ENCODE data around the gene RASAL1.

Gene RASAL1

GRCh38 chr12:113165521-113166450 lies 30.2 kb upstream of the RASAL1 start:
- H3K9me3 ChIP-seq (ENCODE audit: control insufficient read depth, insufficient read depth, low read depth, low read length) = no peaks in the 10 kb centered on the region
- H3K27ac ChIP-seq (ENCODE audit: extremely low read depth, low read depth, low read length) = no peak overlapping the region
- no peaks in the 10 kb centered on the region; the same call in 1 of the 2 replicates for H3K4me1 ChIP-seq (ENCODE audit: control insufficient read depth, insufficient read depth, low read length)
- ChIA-PET CTCF (interaction anchor here (0.6 to 2.0 kb wide), 4 partner anchors 8 to 174 kb away, joined by 3 to 12 read pairs (median 5); no protein-coding TSS in a partner anchor), POLR2A (interaction anchor here (1.9 kb wide), 1 partner anchor 8 kb away, joined by 4 read pairs; no protein-coding TSS in a partner anchor)
- no peak for TF ChIP-seq ZNF629 (tag by site-specific recombination; IDR thresholded peaks at IDR 0.05)
- no peak for TF ChIP-seq ZNF148 (tag by site-specific recombination; IDR thresholded peaks at IDR 0.05; ENCODE audit: borderline replicate concordance)
- TF ChIP-seq ZNF645 (tag by site-specific recombination; IDR thresholded peaks at IDR 0.05) = no peak
- no peak for TF ChIP-seq ZNF670 (tag by site-specific recombination; IDR thresholded peaks at IDR 0.05; ENCODE audit: low read depth)
- no peak for TF ChIP-seq ZNF280D (tag by site-specific recombination; IDR thresholded peaks at IDR 0.05)
- no peak for TF ChIP-seq TCF7L2 (IDR thresholded peaks at IDR 0.05; ENCODE audit: borderline replicate concordance, low read depth, low read length)
- no peak for TF ChIP-seq KLF16 (tag by site-specific recombination; IDR thresholded peaks at IDR 0.05)
- TF ChIP-seq ZNF449 (tag by site-specific recombination; IDR thresholded peaks at IDR 0.05) = no peak
- no peak for TF ChIP-seq ZSCAN18 (tag by site-specific recombination; IDR thresholded peaks at IDR 0.05)
- peaks cover 22 to 85% of the 10 kb centered on the region in 2 experiments; a peak in 2 of 3 replicates for H3K36me3 ChIP-seq (ENCODE audit: control insufficient read depth in 2 of 2, insufficient read depth in 1 of 2, low read length in 2 of 2)
- no peak overlapping the region for H3K4me3 ChIP-seq (ENCODE audit: low read depth, low read length)

- peaks cover 11 to 88% of the 10 kb centered on the region in 2 experiments; a peak in 2 of 3 replicates for H3K36me3 ChIP-seq (ENCODE audit: control insufficient read depth in 2 of 2, insufficient read depth in 1 of 2, low read length in 2 of 2)
- H3K4me3 ChIP-seq (ENCODE audit: low read depth, low read length) = no peak overlapping the region
- H3K27ac ChIP-seq (ENCODE audit: extremely low read depth, low read depth, low read length) = no peak overlapping the region
- POLR2A ChIA-PET = no interaction called here
- CTCF ChIA-PET = no interaction called here
- no peaks in the 10 kb centered on the region for H3K9me3 ChIP-seq (ENCODE audit: control insufficient read depth, insufficient read depth, low read depth, low read length)
- TF ChIP-seq ZNF362 (tag by site-specific recombination; IDR thresholded peaks at IDR 0.05) (no peak), EGR2 (tag by site-specific recombination; IDR thresholded peaks at IDR 0.05; ENCODE audit: low read depth) (no peak)
- no peaks in the 10 kb centered on the region; the same call in 1 of the 2 replicates for H3K4me1 ChIP-seq (ENCODE audit: control insufficient read depth, insufficient read depth, low read length)
Observed at GRCh38 chr12:113164014-113164413, 28.5 kb upstream of the RASAL1 start.
